22Rv1 (cell line): ENCODE measurements around the gene CACNG3.

Source experiments
- ZFX ChIP-seq: fragments of 450-650 bp; IDR thresholded peaks from 2 replicates; pipeline ENCODE4 v1.6.1; 2017; ENCODE audit warnings: antibody characterized with exemption, borderline replicate concordance
- TF ChIP-seq, protein P1 (sequence below): fragments of 450-650 bp; IDR thresholded peaks from 2 replicates; pipeline ENCODE4 v1.5.1; 2017; ENCODE audit warnings: mild to moderate bottlenecking

DNA sequence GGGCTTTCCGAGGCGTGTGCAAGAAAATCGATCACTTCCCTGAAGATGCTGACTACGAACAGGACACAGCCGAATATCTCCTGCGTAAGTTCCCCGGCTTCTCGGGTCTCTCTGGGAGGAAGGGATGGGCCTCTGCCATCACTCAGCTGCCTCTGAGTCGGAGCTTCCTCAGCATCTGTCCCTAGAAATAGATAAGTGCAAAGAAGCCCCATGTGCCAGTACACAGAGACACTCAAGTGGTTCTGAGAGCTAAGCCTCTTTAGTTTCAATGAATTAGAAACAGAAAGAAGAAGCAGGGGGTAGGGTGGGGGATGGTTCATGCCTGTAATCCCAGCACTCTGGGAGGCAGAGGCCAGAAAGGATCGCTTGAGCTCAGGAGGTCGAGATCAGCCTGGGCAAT lies 90.6 kb downstream of the CACNG3 start:
- TF ChIP-seq, protein P1, sequence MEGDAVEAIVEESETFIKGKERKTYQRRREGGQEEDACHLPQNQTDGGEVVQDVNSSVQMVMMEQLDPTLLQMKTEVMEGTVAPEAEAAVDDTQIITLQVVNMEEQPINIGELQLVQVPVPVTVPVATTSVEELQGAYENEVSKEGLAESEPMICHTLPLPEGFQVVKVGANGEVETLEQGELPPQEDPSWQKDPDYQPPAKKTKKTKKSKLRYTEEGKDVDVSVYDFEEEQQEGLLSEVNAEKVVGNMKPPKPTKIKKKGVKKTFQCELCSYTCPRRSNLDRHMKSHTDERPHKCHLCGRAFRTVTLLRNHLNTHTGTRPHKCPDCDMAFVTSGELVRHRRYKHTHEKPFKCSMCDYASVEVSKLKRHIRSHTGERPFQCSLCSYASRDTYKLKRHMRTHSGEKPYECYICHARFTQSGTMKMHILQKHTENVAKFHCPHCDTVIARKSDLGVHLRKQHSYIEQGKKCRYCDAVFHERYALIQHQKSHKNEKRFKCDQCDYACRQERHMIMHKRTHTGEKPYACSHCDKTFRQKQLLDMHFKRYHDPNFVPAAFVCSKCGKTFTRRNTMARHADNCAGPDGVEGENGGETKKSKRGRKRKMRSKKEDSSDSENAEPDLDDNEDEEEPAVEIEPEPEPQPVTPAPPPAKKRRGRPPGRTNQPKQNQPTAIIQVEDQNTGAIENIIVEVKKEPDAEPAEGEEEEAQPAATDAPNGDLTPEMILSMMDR: no peak
- no peak for TF ChIP-seq ZFX
